ENCODE data around the gene IL18.
"Not testable (repeated sequence)": the region's sequence is repeated elsewhere in the genome, so short reads cannot be mapped to it uniquely, and the experiment has no call there.

IL18 gene

GRCh38 chr11:112115386-112115785, 48.5 kb downstream of the IL18 start:
- DNase-seq = no peak

GRCh38 chr11:112114460-112114859, 49.4 kb downstream of the IL18 start:
- DNase-seq = no peak

GRCh38 chr11:112113539-112114457, 50.1 kb downstream of the IL18 start:
- DNase-seq = peak; percentile 58

GRCh38 chr11:112106070-112106469, 57.8 kb downstream of the IL18 start:
- DNase-seq = no peak

- DNase-seq = no peak
These were observed 60.4 kb downstream of the IL18 start for GRCh38 chr11:112103446-112103845.

GRCh38 chr11:112100462-112100861, 63.4 kb downstream of the IL18 start:
- no peak for DNase-seq

- DNase-seq = no peak
These were observed 66.0 kb downstream of the IL18 start for GRCh38 chr11:112097734-112098528.

GRCh38 chr11:112096194-112096593, 67.7 kb downstream of the IL18 start:
- no peak for DNase-seq

- not testable (repeated sequence) for DNase-seq
These were observed 68.6 kb downstream of the IL18 start for GRCh38 chr11:112095302-112095701.
